HG03108 (cell line): ENCODE measurements around the gene GJE1.
A peak's percentile ranks its signal among the peaks of the same experiment; 100 is the strongest.
"Not testable (repeated sequence)": the region's sequence is repeated elsewhere in the genome, so short reads cannot be mapped to it uniquely, and the experiment has no call there.

Experiments
- ATAC-seq: cut with Tn5 transposase; IDR thresholded peaks from one replicate; pipeline ENCODE4 v1.9.1; 2021; ENCODE audit warnings: moderate library complexity; ENCODE audit not compliant: unreplicated experiment

The GJE1 gene, protein sequence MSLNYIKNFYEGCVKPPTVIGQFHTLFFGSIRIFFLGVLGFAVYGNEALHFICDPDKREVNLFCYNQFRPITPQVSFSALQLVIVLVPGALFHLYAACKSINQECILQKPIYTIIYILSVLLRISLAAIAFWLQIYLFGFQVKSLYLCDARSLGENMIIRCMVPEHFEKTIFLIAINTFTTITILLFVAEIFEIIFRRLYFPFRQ

DNA sequence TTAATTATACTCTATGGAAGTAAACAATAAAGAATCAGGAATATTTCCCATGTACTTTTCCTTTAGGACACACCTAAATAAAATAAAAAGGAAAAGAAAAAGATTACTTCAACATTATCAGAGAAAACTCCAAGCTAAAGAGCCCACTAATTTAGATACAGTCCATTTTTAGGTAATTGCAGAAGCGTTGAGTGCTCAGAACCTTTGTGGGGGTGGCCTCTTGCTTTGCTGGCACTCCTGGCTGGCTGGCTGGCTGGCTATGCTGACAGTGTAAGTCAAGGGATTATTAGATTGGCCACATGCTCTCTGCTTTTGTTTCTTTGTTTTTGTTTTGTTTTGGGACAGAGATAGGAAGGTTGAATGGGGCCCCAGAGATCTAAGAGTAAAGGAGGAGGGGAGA lies at the start of gene GJE1:
GJE1 (plus strand) TSS at position 301 of the 400 bp plus-strand sequence. CDS start 234 bp downstream, outside the sequence.
- ATAC-seq = no peak

DNA sequence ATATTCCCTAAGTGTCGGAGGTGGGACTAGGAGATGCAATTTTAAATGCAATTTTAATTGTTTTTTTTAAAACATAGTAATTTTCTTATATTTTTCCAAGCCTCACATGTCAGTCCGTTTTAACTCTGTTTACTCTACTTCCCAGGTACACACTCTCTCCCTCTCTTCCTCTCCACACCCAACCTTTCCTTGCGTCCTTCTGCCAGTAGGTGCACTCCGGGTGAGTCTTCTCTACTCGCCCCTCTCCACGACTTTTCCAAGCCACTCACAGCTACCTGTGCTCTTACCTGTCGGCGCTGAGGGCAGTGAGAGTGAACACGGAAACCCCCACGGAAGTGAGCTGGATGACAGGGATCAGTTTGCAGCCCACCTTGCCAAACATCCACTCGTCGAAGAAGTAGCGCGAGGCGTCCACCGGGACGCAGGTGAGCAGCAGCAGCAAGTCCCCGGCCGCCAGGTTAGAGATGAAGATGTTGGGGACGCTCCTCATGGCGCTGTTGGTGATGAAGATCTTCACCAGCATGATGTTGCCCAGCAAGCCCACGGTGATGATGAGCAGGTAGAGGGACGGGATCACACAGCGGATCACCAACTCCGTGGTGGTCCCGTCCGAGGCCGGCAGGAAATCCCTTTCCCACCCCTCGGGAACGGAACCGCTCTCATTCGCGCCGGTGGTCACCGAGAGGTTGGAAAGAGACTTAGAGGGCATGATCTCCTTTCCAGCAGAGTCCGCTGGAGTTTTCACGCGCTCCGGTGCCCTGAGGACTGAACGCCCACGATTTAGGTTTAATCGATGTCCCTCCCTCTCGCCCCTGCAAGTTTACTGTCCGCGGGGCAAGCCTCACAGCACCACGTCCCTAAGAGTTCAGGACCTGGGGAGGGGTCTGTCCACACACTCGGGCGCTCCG lies 44.5 kb upstream of the GJE1 start:
- ATAC-seq = no peak

DNA sequence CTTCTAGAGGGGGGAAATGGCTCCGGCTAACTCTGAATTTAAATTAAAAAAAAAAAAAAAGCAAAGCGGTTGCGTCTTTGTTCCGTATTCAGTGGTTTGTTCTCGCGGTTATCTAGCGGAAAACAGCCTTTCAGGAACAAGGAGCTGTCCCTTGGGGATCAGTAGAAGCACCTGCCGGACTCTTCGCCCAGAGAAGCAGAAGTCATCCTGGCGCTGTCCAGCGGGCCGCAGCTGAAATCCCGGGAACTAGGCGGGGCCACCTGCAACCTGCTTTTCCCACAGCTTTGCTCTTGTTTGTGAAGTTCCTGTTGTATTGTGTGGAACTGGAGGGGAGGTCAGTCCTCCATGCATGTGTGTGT lies 43.9 kb upstream of the GJE1 start:
- no peak for ATAC-seq

DNA sequence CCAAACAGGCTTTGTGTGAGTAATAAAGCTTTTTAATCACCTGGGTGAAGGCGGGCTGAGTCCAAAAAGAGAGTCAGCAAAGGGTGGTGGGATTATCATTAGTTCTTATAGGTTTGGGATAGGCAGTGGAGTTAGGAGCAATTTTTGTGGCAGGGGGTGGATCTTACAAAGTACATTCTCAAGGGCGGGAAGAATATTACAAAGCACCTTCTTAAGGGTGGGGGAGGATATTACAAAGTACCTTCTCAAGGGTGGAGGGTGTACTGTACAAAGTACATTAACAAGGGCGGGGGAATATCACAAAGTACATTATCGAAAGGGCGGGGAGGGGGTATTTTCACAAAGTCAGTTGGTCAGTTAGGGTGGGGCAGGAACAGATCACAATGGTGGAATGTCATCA lies 27.9 kb upstream of the GJE1 start:
- ATAC-seq = not testable (repeated sequence)

DNA sequence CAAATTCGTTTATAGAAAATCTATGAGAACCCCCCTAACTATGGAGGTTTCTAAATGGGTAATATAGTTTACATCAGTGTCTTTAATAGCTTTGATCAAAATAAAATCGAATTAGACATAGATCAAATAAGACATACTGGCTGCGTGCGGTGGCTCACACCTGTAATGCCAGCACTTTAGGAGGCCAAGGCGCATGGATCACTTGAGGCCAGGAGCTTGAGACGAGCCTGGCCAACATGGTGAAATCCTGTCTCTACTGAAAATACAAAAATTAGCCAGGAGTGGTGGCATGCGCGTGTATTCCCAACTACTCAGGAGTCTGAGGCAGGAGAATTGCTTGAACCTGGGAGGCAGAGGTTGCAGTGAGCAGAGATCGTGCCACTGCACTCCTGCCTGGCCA lies 21.9 kb upstream of the GJE1 start:
- not testable (repeated sequence) for ATAC-seq

DNA sequence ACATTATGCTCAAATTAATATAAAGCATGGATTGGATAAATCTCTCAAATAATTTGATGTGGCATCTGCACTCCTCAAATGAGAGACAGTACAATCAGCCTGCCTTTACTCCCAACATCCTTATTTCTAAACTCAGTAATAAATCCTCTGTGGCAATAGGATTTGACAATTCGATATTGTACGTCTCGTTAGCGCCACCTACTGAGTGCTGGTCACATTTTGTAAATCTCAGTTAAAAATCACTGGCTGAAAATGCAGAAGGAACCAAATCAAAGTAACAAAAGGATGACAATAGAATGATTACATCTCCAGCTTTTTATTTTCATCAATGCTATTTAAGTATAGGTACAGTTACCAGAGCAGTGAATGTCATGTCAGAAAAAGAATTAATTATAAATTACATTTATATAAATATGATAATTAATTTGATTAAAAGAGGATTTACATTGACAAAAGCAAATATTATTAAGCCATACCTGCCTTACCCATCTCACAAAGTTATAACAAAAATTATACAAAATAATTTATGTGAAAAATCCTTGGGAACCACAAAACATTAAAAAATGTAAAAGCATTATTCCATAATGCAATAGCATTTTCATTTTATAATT lies 20.2 kb upstream of the GJE1 start:
- no peak for ATAC-seq

DNA sequence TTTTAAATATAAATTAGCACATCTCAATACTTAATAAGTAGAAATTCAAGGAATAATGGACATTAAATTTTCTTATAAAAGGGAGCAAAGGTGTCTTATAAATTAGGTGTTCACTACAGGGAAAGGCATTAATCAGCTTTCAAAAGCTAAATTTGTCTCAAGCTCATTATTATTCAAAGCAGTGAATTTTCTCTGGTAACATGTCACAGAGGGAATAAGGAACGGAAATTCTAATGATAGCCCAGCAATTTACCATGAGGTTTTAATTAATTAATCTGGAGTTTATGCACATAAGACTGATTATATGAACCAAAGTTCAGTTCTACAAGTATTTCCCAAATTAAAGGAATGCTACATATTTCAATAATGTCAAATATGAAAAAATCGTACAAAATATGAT lies 15.4 kb upstream of the GJE1 start:
- ATAC-seq = no peak

DNA sequence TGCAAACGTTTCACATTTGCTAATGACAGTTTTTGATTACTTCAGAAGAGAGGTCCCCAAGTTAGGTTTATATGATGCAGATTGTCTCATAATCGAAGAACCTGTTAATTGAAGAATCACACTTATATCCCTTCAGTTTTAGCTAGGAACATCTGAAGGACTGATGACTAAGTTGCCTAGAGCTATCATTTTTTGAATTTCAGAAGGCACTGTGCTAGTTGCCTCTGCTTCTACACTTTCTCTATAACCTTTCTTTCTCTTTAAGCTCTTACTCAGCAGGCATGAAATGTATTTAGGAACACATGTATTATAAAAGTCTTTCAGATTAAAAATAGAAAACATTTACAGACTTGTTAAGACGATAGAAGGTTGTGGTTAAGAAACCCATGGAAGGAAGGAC lies 14.4 kb upstream of the GJE1 start:
- no peak for ATAC-seq

DNA sequence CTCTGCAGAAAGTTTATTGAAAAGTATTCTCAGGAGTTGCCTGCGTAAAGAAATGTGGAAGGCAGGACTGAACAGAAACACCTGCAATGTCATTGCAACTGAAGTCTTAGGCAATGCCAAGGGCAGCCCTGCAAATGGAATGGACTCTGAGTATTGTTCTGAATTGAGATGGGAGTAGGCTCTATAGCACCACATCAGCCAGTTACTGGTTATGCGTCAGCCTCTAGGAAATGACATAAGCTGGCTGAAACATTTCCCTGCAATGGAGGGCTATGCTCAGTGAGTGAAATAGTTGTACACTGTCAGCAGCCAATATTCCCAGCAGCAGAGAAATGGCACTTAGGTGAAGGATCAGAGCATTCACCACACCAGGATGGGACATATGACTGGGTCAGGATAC lies 13.8 kb upstream of the GJE1 start:
- ATAC-seq = no peak

DNA sequence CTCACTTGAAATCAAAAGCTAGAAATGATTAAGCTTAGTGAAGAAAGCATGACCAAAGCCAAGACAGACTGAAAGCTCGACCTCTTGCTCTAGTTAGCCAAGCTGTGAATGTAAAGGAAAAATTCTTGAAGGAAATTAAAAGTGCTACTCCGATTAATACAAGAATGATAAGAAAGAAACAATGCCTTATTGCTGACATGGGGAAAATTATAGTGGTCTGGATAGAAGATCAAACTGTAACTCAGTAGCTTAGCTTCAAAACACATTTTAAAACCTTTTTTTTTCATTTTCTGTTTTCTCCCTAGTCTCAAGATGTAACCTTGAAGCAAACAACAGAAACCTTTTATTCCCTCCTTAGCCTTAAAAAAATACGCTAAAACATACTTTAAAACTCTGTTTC lies 11.4 kb upstream of the GJE1 start:
- no peak for ATAC-seq

DNA sequence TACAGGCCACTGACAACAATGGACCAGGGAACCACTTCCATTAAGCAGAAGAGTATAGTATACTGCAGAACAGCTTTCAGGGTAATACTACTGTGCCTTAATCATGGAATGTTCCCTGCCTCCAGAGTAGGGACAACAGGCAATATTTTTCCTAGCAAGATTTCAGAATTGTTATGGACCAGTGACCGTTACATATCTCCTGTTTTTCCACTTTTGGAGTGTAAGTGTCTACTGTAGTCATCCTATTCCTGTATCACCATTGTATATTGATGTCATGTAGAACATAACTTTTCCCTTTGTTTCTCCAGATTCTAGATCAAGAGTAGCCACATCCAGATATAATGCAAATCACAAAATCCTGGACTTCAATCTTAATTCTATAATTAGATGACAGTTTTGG lies 1.9 kb upstream of the GJE1 start:
- no peak for ATAC-seq

DNA sequence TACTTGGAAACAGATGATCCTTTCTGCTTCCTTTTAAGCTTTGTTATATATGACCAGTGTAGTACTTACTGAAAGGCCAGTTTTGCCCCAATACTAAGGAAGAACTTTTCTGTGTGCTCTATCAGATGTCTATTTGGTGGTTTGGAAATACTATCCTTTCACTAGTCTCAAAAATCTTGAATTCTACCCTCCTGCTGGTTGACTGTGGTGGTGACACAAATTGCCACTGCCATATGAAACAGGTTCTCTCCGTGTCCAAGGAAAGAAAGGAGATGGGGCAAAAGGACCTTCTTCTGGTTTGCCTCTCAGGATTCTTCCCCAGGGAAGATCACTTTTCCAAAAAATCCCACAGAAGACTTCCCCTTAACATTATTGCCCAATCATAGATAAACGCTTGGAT lies 6.2 kb downstream of the GJE1 start:
- ATAC-seq = no peak

DNA sequence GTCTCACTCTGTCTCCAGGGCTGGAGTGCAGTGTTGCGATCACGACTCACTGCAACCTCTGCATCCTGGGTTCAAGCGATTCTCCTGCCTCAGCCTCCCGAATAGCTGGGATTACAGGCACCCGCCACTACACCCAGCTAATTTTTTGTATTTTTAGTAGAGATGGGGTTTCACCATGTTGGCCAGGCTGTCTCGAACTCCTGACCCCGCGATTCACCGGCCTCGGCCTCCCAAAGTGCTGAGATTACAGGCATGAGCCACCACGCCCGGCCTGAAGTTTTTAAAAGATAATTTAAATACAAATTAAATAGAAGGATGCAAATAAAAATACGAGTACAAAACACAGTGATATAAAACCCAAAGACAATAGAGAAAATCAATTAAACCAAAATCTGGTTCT lies 8.8 kb downstream of the GJE1 start:
- not testable (repeated sequence) for ATAC-seq

DNA sequence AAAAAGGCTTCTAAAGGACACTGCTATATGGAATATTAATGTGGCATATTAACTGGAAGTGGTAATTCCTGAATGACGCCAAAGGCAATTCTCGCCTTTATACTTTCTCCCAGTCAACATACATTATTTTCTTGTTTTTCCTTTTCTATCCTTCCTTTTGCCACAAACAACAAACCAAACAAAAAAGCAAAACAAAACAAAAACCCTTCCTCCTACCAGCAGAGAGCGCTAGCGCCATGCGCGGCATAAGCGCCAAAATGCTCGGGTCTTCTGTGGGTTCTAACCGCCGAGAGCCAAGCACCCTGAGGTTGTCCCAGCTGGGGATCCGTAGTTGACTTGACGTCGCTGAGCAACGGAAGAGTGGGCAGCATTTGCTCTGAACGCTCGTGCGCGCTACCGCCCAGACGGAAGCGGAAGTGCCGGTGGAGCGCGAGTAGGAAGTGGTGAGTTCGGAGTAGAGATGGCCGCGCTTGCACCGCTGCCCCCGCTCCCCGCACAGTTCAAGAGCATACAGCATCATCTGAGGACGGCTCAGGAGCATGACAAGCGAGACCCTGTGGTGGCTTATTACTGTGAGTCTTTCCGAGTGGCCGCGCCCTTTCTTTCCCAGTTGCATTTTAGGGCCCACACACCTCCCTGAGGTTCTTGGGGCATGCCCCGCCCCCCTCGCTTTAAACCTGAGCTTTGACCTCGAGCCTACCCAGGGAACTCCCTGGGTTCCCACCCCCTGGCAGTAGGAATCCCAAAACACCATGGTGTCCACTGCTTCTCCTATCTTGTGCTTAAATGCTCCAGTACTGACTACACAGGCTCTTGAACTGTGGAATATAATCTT lies 14.3 kb downstream of the GJE1 start, which contains the start of the genes NMBR and VTA1:
NMBR (minus strand) TSS at position 295 of the 835 bp plus-strand sequence. CDS start 58,464 bp downstream, outside the sequence.
VTA1 (plus strand) TSS at position 436 of the 835 bp plus-strand sequence; CDS start at position 461, 25 bp downstream.
- peak; percentile 100 for ATAC-seq

DNA sequence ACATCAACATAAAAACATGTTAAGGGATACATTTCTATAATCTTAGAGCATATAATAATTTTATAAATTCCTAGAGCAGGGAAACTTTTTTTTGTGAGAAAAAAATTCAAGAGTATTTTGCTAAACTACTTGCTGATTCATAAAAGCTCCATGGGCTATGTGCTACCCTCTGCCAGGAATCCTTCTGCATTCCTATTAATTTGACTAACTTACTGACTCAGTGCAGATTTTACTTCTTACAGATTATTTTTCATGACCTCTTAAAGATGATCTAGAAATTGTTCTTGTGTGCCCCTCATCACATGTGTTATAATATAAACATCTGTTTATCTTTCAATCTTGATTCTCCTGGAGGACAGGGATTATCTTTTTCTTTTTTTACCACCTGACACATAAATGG lies 20.0 kb downstream of the GJE1 start:
- ATAC-seq = no peak

DNA sequence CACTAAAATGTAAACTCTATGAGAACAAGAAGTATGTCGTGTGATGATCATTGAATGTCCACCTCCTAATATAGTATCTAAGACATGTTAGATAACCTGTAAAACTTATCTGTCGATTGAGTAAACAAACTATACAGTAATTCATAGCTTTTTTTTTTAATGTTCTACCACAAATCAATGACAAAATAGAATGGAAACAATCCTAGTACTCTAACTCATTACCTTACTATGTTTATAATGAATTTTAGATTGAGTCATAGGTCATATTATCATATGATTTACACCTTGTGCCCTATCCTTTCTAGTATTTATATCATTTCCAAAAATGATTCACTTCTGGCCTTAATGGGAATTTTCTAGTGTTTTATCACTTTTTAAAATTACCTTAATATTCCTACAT lies 20.5 kb downstream of the GJE1 start:
- no peak for ATAC-seq

DNA sequence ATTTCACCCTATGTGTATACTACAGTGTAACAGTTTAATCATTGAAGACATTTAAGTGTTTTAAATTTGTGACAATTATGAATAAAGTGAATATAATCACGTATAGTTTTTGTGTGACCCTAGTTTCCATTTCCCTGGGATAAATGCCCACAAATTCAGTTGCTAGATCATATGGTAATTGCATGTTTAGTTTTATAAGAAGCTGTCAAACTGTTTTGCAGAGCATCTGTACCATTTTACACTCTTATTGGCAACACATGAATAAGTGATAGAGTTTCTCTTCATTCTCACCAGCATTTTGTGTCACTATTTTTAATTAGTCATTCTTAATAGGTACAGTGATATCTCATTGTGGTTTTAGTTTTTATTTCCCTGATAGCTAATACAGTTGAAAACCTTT lies 21.6 kb downstream of the GJE1 start:
- ATAC-seq = no peak

DNA sequence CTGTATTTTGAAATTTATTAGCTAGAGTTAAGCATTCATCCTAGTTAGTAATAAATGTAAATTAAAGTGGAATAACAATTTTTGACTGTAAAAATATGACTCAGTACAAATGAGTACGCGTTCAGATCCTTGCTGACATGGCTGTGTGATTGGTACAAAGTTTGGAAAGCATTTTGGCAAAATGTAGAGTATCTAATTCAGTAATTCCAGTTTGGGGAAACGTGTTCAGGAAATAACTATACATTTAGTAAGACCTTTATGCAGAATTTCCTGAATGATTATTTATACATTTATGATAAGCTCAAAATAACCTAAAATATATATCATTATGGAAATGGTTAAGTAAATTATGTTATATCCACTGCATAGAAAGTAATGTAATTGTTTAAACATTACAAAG lies 22.4 kb downstream of the GJE1 start:
- ATAC-seq = no peak

DNA sequence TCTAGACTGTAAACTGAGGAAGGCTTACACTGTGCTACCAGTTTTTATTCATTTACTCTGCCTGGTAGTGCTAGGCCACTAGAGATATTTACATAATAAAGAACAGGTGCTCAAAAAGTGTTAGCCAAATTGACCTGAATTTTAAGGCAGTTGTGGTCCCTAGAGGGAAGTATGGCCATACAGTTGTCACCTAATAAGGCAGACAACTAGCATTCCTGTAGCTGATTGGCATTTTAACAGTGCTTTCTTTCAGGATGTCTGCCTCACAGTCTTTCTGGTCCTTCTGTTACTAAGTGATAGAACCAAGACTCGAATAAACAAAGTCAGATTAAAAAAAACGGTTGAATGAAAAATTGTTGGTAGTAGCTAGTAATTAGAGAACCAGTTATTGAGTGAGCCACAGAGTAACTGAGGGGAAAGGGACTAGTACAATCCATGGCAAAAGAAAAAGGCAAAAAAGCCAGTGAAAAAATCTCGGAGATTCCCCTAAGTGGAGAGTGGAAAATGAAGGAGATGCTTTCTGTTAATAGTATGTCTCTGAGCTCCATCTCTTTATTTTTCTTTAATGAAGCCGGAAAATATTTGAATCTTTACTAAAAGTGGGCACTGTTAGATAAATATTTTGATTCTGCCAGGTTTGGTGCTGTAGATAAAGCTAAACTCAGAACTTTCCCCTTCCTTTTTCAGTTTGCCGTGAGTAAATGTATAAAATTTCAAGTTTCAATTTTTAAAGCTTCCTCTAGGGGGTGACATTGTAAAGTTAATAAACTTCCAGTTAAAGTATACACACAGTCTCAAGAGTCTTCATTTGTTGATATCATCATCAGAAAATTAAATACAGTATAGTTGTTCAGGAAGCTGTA lies 23.4 kb downstream of the GJE1 start:
- peak; percentile 42 for ATAC-seq

DNA sequence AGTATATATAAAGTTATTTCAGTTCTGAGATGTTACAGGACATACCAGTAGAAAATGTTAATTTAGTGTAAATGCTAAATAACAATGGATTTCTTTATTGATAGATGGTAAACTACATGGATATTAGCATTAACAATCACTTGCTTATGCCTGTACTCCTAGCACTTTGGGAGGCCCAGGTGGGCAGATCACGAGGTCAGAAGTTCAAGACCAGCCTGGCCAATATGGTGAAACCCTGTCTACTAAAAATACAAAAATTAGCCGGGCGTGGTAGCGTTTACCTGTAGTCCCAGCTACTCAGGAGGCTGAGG lies 24.0 kb downstream of the GJE1 start:
- ATAC-seq = not testable (repeated sequence)
